Naive thymus-derived CD8-positive, alpha-beta T cell (primary cell): Measurements from ENCODE around the gene TMEM108. TPM values are rescaled to one million over a fixed set of nuclear protein-coding genes. Genes with fewer than 3 reads are reported as not detected.

Source experiments
- ATAC-seq, 2 donors: fragments of 150-1000 bp; cut with Tn5 transposase in 1 of 2; sonication (Bioruptor Pico), chemical (Tn5 transposase) in 1 of 2; 1 replicate in 1 of 2; 2 replicates in 1 of 2; pipeline ENCODE4 v1.10.0; 2021; ENCODE audit warnings: mild to moderate bottlenecking in 2 of 2, moderate library complexity in 2 of 2
- POLR2A ChIA-PET: fragments of 350-600 bp; sonication (Branson Sonifier 250); formaldehyde crosslinking; loops from one replicate; lab custom pipeline; 2021; ENCODE audit warnings: antibody characterized with exemption; lab: Charles Lee
- DNase-seq, 10 donors: peaks; one replicate each; pipeline versions ENCODE4 v3.0.0 to v3.0.0-alpha.2; 2020 to 2022
- H3K27ac Mint-ChIP-seq, 10 donors: one replicate each; pipeline ENCODE4 v1.8.0; 2020 to 2022; ENCODE audit warnings: mild to moderate bottlenecking in 10 of 10, mixed read lengths in 10 of 10, moderate library complexity in 4 of 10, inconsistent platforms in 1 of 10
- H3K27me3 Mint-ChIP-seq, 5 donors: one replicate each; pipeline ENCODE4 v1.8.0; 2021 to 2022; ENCODE audit warnings: mixed read lengths in 5 of 5
- H3K36me3 Mint-ChIP-seq, 3 donors: one replicate each; pipeline ENCODE4 v1.8.0; 2020 to 2022; ENCODE audit warnings: mixed read lengths in 3 of 3, mild to moderate bottlenecking in 2 of 3, inconsistent platforms in 1 of 3
- H3K4me1 Mint-ChIP-seq, 4 donors: one replicate each; pipeline ENCODE4 v1.8.0; 2021 to 2022; ENCODE audit warnings: mixed read lengths in 4 of 4
- H3K4me3 Mint-ChIP-seq, 10 donors: one replicate each; pipeline ENCODE4 v1.8.0; 2020 to 2022; ENCODE audit warnings: mild to moderate bottlenecking in 10 of 10, mixed read lengths in 10 of 10, moderate library complexity in 6 of 10, inconsistent platforms in 1 of 10
- H3K9me3 Mint-ChIP-seq, 9 donors: one replicate each; pipeline ENCODE4 v1.8.0; 2020 to 2022; ENCODE audit warnings: mixed read lengths in 9 of 9, mild to moderate bottlenecking in 3 of 9, inconsistent platforms in 1 of 9, moderate library complexity in 1 of 9
- polyA plus RNA-seq, 3 donors: library from polyadenylated mRNA; unstranded; fragments of 300-500 nt; fragmentation: Illumina TruSeq; gene quantifications; one replicate each; pipeline ENCODE4 v1.2.3, GENCODE V29; 2021
- total RNA-seq, 8 experiments: library from RNA in 2 of 8; stranded (reverse) in 2 of 8; gene quantifications; one replicate each; pipeline ENCODE4 v1.2.3 and lab custom pipeline; 2021 to 2026

The TMEM108 gene
- total and polyA plus RNA-seq, 5 experiments from 2014 or later: not detected

DNA sequence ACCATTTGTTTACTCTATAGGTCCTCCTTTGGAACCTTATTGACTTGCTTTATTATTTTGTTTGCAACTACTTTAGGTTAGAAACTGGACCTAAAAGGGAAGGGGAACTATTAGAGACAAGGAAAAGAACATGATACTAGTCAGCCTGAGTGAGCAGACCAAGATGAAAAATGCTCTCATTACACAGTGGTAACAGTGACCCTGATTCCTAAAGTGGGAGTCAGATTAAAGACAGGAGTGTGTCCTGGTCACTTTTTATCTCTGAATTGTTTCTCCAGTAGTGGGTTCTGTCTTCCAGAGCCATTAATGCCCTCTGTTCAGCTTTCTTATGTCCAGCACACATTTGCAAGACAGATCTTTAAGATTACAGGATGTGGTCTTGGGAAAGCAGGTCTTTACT, 124.1 kb downstream of the TMEM108 start:
- Mint-ChIP-seq H3K27me3 (peaks cover 0 to 23% (median 8%) of the 10 kb centered on the region in 5 donors), H3K9me3 (peaks cover 0 to 2% (median 0%) of the 10 kb centered on the region in 9 donors), H3K4me3 (no peak overlapping the region), H3K4me1 (no peaks in the 10 kb centered on the region), H3K27ac (no peak overlapping the region), H3K36me3 (no peaks in the 10 kb centered on the region)
- DNase-seq (no peak), ATAC-seq (no peak)
- POLR2A ChIA-PET: no interaction called here

DNA sequence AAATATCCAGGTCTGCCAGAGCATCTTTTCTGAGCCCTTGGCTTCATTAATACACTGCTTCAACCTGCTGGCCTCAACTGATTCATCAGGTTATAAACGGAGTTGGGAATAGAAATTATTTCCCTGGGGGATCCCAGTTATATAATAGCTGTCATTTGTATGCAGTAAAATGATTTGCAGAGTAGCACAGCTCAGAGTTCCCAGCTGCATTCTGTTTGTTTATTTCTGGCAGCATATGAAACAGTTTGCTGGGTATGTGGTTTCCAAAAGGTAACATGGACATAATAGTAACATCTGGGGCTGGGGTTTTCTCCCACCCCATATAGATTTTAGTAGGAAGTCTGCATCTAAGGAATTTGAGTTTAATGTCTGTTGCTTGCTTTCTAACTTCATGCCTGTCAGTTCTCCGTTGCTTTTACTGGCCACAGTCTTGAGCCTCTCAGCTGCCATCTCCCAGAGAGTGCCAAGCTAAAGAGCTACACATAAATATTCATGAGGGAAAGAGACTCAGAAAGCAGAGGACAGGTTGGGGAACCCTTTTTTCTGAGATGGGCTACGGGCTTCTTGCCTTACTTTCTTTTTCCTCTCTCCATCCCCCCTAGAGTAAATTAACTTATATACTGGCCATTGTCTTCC, 124.6 kb downstream of the TMEM108 start:
- no peak overlapping the region for H3K4me3 Mint-ChIP-seq
- peaks cover 0 to 23% (median 8%) of the 10 kb centered on the region in 5 donors for H3K27me3 Mint-ChIP-seq
- DNase-seq (no peak), ATAC-seq (no peak)
- no peaks in the 10 kb centered on the region for H3K36me3 Mint-ChIP-seq
- H3K9me3 Mint-ChIP-seq: peaks cover 0 to 2% (median 0%) of the 10 kb centered on the region in 9 donors
- POLR2A ChIA-PET: no interaction called here
- no peaks in the 10 kb centered on the region for H3K4me1 Mint-ChIP-seq
- H3K27ac Mint-ChIP-seq: no peak overlapping the region

DNA sequence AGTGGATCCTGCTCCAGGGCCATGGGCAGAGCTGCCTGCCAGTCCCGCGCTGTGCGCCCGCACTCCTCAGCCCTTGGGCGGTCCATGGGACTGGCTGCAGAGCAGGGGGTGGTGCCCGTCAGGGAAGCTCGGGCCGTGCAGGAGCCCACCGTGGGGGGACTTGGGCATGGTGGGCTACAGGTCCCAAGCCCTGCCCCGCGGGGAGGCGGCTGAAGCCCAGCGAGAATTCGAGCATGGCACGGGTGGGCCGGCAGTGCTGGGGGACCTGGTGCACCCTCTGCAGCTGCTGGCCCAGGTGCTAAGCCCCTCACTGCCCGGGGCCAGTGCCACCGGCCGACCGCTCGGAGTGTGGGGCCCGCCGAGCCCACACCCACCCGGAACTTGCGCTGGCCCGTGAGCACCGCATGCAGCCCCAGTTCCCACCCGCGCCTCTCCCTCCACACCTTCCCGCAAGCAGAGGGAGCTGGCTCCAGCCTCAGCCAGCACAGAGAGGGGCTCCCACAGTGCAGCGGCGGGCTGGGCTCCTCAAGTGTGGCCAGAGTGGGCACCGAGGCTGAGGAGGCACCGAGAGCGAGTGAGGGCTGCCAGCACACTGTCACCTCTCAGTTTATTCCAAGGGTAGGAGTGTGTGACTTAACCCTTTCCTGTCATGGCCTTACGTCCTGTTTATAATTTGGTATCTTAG, 129.3 kb downstream of the TMEM108 start:
- POLR2A ChIA-PET: no interaction called here

DNA sequence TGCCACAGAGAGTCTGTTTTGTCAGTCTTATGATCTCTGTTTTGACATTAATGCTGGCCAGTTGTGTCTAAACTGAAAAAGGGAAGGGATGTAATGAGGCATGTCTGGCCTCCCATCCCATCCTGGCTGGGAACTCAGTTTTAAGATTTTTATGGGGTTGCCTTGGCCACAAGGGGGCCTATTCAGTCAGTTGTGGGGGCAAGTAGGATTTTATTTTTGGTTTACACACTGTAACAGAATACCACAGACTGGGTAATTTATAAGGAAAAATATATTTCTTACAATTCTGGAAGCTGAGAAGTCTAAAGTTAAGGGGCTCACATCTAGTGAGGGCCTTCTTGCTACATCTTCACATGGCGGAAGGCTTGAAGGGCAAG, 129.8 kb downstream of the TMEM108 start:
- ATAC-seq (no peak), DNase-seq (no peak)
- Mint-ChIP-seq H3K4me3 (no peak overlapping the region), H3K27ac (no peak overlapping the region), H3K36me3 (no peaks in the 10 kb centered on the region), H3K27me3 (peaks cover 3 to 17% (median 9%) of the 10 kb centered on the region in 5 donors), H3K9me3 (peaks cover 0 to 2% (median 0%) of the 10 kb centered on the region in 9 donors), H3K4me1 (no peaks in the 10 kb centered on the region)
- POLR2A ChIA-PET: no interaction called here

More for the DNA sequence above, 129.3 kb downstream of the TMEM108 start:
- no peak for ATAC-seq
- H3K27me3 Mint-ChIP-seq: peaks cover 3 to 17% (median 9%) of the 10 kb centered on the region in 5 donors
- peaks cover 0 to 2% (median 0%) of the 10 kb centered on the region in 9 donors for H3K9me3 Mint-ChIP-seq
- H3K4me3 Mint-ChIP-seq: no peak overlapping the region
- no peak overlapping the region for H3K27ac Mint-ChIP-seq
- no peaks in the 10 kb centered on the region for H3K36me3 Mint-ChIP-seq
- no peak for DNase-seq
- no peaks in the 10 kb centered on the region for H3K4me1 Mint-ChIP-seq

DNA sequence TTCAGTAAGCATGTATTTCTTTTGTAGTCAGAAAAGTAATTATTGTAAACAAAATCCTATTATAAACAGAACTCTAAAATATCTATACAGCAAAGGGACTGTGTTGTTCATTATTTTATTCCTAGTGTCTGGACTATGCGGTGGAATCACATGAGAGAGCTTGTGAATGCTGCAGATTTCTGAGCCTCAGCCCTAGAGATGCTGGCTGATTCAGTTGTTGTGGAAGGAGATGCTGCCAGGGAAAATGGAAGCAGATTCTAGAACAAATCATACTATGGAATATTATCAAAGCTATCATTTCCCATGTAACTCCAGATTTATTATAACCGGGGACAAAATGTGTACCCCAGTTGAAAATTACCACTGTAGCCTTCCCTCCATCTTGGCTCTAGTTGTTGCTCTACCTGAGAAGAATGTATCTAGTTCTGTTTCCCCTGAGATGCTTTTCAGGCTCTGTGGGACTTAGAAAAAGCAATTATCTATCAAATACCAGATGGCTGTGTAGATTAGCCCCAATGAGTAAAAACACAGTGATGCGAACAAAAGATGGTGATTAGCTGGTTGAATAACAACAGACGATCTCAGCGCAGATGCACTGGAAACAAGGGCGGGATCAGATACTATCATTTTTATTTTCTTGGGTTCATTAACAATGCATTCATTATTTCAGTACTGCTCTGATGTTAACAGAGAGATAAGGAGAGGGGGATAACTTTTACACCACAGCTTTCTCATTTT, 131.3 kb downstream of the TMEM108 start:
- POLR2A ChIA-PET: no interaction called here

DNA sequence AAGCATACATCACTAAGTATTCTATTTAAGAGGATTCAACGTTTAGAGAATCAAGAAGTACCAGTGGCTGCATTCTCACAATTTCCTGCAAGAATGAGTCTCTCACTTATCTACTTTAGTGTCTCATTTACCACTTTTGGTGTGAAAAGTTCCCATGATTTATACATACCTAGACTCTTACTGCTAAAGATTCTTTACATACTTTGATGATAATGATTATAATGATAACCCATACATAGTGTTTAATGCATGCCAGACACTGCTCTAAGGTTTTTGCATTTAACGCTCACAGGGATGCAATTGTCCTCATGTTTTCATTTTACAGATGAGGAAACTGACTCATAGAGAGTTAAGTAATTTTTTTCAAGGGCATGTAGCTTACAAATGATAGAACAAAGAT, 133.6 kb downstream of the TMEM108 start:
- POLR2A ChIA-PET: no interaction called here
- Mint-ChIP-seq H3K4me3 (no peak overlapping the region), H3K9me3 (peaks cover 0 to 9% (median 3%) of the 10 kb centered on the region in 9 donors), H3K36me3 (no peaks in the 10 kb centered on the region), H3K27ac (no peak overlapping the region), H3K27me3 (peaks cover 0 to 13% (median 6%) of the 10 kb centered on the region in 5 donors), H3K4me1 (no peaks in the 10 kb centered on the region)
- DNase-seq (no peak), ATAC-seq (no peak)

More for the DNA sequence above, 131.3 kb downstream of the TMEM108 start:
- no peak overlapping the region for H3K4me3 Mint-ChIP-seq
- DNase-seq: no peak
- H3K36me3 Mint-ChIP-seq: no peaks in the 10 kb centered on the region
- H3K4me1 Mint-ChIP-seq: no peaks in the 10 kb centered on the region
- peaks cover 0 to 2% (median 0%) of the 10 kb centered on the region in 9 donors for H3K9me3 Mint-ChIP-seq
- no peak for ATAC-seq
- peaks cover 0 to 15% (median 4%) of the 10 kb centered on the region in 5 donors for H3K27me3 Mint-ChIP-seq
- H3K27ac Mint-ChIP-seq: no peak overlapping the region

DNA sequence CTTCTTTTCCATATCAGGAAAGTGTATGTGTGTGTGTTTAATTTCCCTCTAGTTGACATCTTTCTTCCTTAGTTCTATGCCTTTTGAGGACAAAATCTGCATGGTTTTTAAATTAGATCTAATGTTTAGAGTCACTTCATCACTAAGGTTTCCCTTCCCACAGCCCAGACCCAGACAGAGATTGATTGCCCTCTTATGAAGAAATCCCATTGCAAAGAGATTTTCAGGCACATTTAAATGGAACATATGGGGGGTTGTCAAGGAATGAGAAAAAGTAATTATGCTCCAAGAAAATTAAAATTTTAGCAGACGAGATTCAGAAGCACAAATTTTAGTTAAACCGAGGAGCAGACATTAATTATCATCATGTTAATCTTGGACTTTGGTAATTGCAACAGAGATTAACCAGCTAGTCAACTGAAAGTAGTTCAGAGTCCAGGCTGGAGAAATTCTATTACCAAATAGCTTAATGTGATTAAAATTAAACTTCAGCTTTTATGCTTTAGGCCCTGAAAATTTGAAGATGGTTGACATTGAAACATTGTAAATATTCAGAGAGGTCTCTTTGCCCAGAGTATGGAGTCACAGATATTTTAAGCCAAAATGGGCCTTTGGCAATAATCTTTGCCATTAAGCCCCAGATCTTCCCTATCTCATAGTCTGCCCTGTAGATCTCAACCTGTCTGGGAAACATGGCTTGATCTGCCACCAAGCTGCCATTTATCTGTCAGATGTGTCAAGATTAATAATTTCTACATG, 143.4 kb downstream of the TMEM108 start:
- Mint-ChIP-seq H3K4me3 (no peak overlapping the region), H3K4me1 (peaks cover 0 to 2% (median 0%) of the 10 kb centered on the region in 4 donors), H3K27ac (no peak overlapping the region), H3K27me3 (peaks cover 0 to 8% (median 0%) of the 10 kb centered on the region in 5 donors), H3K9me3 (peaks cover 0 to 4% (median 0%) of the 10 kb centered on the region in 9 donors), H3K36me3 (no peaks in the 10 kb centered on the region)
- DNase-seq (no peak), ATAC-seq (no peak)
- POLR2A ChIA-PET: no interaction called here

DNA sequence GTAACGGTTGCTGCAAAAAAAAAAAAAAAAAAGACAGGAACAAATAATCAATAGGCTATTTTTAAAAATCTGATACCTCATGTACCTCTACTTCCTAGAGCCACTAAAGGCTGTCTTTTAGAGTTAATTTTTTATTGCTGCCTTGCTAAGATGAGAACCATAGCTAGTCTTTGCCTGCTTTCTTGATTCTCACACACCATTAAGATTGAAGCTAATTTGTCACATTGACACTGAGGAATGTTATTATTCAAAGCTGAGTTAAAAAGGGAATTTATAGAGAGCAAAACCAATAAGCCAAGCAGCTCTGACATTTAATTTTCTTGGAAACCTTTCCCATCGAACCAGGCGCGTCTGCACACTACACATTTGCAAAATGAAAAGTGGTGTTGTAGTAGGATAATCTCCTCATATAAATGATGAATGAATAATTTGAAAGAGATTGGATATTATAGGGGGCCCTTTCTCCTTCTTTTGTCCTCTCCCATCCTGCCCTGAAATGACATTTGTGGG, 149.7 kb downstream of the TMEM108 start:
- DNase-seq: no peak
- no peaks in the 10 kb centered on the region for H3K9me3 Mint-ChIP-seq
- no peak overlapping the region for H3K4me3 Mint-ChIP-seq
- POLR2A ChIA-PET: interaction anchor here (0.6 kb wide), 1 partner anchor 8 kb away, joined by 6 read pairs; no protein-coding TSS in a partner anchor
- H3K36me3 Mint-ChIP-seq: no peaks in the 10 kb centered on the region
- no peak for ATAC-seq
- no peak overlapping the region for H3K27ac Mint-ChIP-seq
- peaks cover 4 to 26% (median 8%) of the 10 kb centered on the region in 5 donors for H3K27me3 Mint-ChIP-seq
- peaks cover 0 to 2% (median 0%) of the 10 kb centered on the region in 4 donors for H3K4me1 Mint-ChIP-seq

DNA sequence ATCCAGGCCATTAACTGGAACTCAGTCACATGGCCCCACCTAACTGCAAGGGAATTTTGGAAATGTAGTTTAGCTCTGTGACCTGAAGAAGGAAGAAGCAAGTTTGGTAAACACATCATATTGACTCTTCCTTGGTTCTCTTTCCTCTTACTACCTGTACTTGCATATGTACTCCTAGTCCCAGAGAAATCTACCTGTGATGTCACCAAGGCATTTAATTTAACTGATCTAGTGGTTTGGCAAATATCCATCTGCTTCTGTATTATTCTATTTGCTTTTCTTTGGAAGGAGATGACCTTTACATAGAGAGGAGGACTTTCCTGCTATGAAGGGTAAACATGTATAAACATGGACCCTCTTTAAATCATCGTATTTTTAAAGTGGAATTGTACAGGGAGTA, 150.8 kb downstream of the TMEM108 start:
- peaks cover 4 to 26% (median 8%) of the 10 kb centered on the region in 5 donors for H3K27me3 Mint-ChIP-seq
- H3K27ac Mint-ChIP-seq: no peak overlapping the region
- POLR2A ChIA-PET: no interaction called here

DNA sequence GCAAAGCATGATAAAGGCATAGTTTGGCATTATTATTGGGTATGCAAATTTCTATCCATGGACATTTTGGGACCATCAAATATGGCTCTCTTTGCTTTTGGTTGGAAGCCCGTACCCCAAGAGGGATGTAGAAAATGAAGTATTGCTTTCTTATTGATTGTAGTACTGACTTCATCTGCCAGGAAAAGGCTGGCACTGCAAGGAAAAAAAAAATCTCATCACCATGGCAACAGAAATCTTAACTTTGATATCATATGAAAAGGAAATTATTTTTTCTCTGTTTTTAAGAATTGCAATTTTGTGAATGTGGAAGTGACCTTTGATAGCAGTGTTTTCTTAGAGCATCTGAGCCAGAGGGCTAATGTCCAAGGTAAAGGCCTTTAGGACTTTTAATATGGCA, 151.7 kb downstream of the TMEM108 start:
- peaks cover 0 to 2% (median 0%) of the 10 kb centered on the region in 4 donors for H3K4me1 Mint-ChIP-seq
- no peak overlapping the region for H3K27ac Mint-ChIP-seq
- ATAC-seq (no peak), DNase-seq (no peak)
- no peak overlapping the region for H3K4me3 Mint-ChIP-seq
- peaks cover 4 to 26% (median 8%) of the 10 kb centered on the region in 5 donors for H3K27me3 Mint-ChIP-seq
- H3K36me3 Mint-ChIP-seq: no peaks in the 10 kb centered on the region
- POLR2A ChIA-PET: no interaction called here
- no peaks in the 10 kb centered on the region for H3K9me3 Mint-ChIP-seq

More for the DNA sequence above, 150.8 kb downstream of the TMEM108 start:
- ATAC-seq (no peak), DNase-seq (no peak)
- no peaks in the 10 kb centered on the region for H3K9me3 Mint-ChIP-seq
- no peak overlapping the region for H3K4me3 Mint-ChIP-seq
- no peaks in the 10 kb centered on the region for H3K36me3 Mint-ChIP-seq
- peaks cover 0 to 2% (median 0%) of the 10 kb centered on the region in 4 donors for H3K4me1 Mint-ChIP-seq

DNA sequence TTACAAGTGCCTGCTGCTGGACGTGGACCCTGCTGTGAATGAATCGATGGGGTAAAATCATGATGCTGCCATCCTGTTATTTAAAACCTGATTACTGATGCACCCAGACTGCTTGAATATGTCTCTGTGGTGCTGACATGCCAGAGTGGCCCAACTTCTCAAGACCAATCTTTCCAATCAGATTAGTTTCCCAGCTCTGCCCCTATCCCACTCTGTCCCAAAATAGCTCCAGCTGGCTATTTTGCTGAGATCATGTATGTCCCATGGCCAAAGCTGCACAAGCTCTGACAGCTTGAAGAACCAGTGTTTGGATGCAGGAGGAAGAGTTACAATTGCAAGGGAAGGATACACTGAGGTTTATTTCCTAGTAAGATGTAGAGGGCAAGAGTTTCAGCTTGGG, 153.6 kb downstream of the TMEM108 start:
- ATAC-seq (no peak), DNase-seq (no peak)
- peaks cover 4 to 32% (median 8%) of the 10 kb centered on the region in 5 donors for H3K27me3 Mint-ChIP-seq
- no peaks in the 10 kb centered on the region for H3K9me3 Mint-ChIP-seq
- H3K4me1 Mint-ChIP-seq: no peaks in the 10 kb centered on the region
- no peak overlapping the region for H3K4me3 Mint-ChIP-seq
- H3K27ac Mint-ChIP-seq: no peak overlapping the region
- H3K36me3 Mint-ChIP-seq: no peaks in the 10 kb centered on the region
- POLR2A ChIA-PET: no interaction called here

DNA sequence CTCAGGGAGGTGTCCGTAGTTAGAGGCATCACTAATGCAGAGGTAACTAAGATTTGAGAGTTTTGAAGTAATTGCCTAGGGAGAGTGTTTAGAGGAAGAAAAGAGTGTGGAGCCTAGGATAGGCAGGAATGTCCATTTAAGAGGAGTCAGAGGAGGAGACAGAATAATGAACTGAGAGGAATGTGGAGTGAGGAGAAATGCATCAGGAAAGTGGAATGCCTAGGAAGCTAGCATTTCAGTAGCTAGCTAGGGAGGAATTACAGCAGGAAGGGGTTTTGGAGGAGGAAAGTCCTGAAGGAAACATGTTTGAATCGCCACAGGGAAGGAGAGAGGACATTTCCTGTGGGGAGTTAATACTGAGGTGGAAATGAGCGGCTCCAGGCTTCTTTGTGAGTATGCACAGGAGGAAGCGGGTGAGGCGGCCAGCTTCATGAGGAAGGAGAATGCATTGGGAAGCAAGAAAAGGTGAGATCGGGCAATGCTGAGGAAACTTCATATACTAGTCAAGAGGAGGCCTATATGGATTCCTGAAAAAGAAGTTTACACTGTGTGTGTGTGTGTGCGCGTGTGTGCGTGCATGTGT, 154.3 kb downstream of the TMEM108 start:
- POLR2A ChIA-PET: no interaction called here
- Mint-ChIP-seq H3K9me3 (no peaks in the 10 kb centered on the region), H3K36me3 (no peaks in the 10 kb centered on the region), H3K4me3 (no peak overlapping the region), H3K27ac (no peak overlapping the region), H3K4me1 (no peaks in the 10 kb centered on the region), H3K27me3 (peaks cover 4 to 36% (median 8%) of the 10 kb centered on the region in 5 donors)
- no peak for DNase-seq
- ATAC-seq: no peak
